Panc1 (cell line): ENCODE results near the gene RAPGEF1. TPM values are rescaled to one million over a fixed set of nuclear protein-coding genes. Genes with fewer than 3 reads are reported as not detected.

Source experiments
- ATAC-seq: fragments of 200-7000 bp; cut with Tn5 transposase; 2 replicates; pipeline ENCODE4 v1.9.1; 2020; ENCODE audit warnings: mild to moderate bottlenecking, moderate library complexity
- BruUV-seq: library from RNA; stranded (reverse); fragments of 400-500 nt; replicated peaks from 2 replicates; lab custom pipeline; 2021; lab: Mats Ljungman, UMichigan
- CTCF ChIA-PET: fragments of 300-600 bp; sonication (Branson Sonifier 250); formaldehyde crosslinking; loops from one replicate; lab custom pipeline; 2022; ENCODE audit warnings: antibody characterized with exemption; lab: Charles Lee
- POLR2A ChIA-PET: fragments of 300-600 bp; sonication (Branson Sonifier 250); formaldehyde crosslinking; loops from one replicate; lab custom pipeline; 2022; ENCODE audit warnings: antibody characterized with exemption; lab: Charles Lee
- DNase-seq: peaks from one replicate; pipeline ENCODE4 v3.0.0-alpha.2; 2010; ENCODE audit warnings: low read depth, low spot score
- H3K27ac ChIP-seq: 2 replicates; pipeline ENCODE4 v1.5.1; 2011; ENCODE audit warnings: mild to moderate bottlenecking, low read length, inconsistent platforms
- H3K27me3 ChIP-seq: fragments of 200-500 bp; sonication (Bioruptor generic); 2 replicates; pipeline ENCODE4 v1.6.0; 2014; ENCODE audit warnings: low read length, inconsistent platforms; ENCODE audit not compliant: control insufficient read depth, insufficient read depth
- H3K36me3 ChIP-seq: fragments of 200-500 bp; sonication (Bioruptor generic); 2 replicates; pipeline ENCODE4 v1.5.1; 2014; ENCODE audit warnings: inconsistent platforms, mild to moderate bottlenecking, low read length, moderate library complexity; ENCODE audit not compliant: control insufficient read depth, insufficient read depth
- H3K4me1 ChIP-seq: 2 replicates; pipeline ENCODE4 v1.5.1; 2011; ENCODE audit warnings: inconsistent platforms, mild to moderate bottlenecking, low read length, moderate library complexity; ENCODE audit not compliant: control insufficient read depth, insufficient read depth
- H3K4me3 ChIP-seq, 2 experiments: 2 replicates each; pipeline ENCODE4 v1.5.1; 2011 to 2012; ENCODE audit warnings: low read depth in 2 of 2, low read length in 2 of 2, mild to moderate bottlenecking in 2 of 2, inconsistent platforms in 1 of 2, moderate library complexity in 1 of 2
- H3K9me3 ChIP-seq: fragments of 200-500 bp; sonication (Bioruptor generic); 2 replicates; pipeline ENCODE4 v1.5.1; 2014; ENCODE audit warnings: low read depth, mild to moderate bottlenecking, inconsistent platforms, low read length, moderate library complexity; ENCODE audit not compliant: control insufficient read depth, insufficient read depth
- CTCF ChIP-seq: fragments of 450-650 bp; IDR thresholded peaks from 2 replicates; pipeline ENCODE4 v1.5.1; 2017; ENCODE audit warnings: mild to moderate bottlenecking
- POLR2AphosphoS5 ChIP-seq: IDR thresholded peaks from 2 replicates; pipeline ENCODE4 v1.6.1; 2012; ENCODE audit warnings: mild to moderate bottlenecking, low read depth, low read length, moderate library complexity
- REST ChIP-seq, 2 experiments: IDR thresholded peaks; 2 replicates each; pipeline ENCODE4 v1.6.1; 2011 to 2012; ENCODE audit warnings: low read depth in 2 of 2, control low read depth in 1 of 2, low read length in 1 of 2, mild to moderate bottlenecking in 1 of 2, moderate library complexity in 1 of 2; ENCODE audit not compliant: insufficient read depth in 1 of 2
- SIN3A ChIP-seq: IDR thresholded peaks from 2 replicates; pipeline ENCODE4 v1.6.1; 2012; ENCODE audit warnings: low read depth, mild to moderate bottlenecking, low read length, moderate library complexity, borderline replicate concordance; ENCODE audit not compliant: insufficient read depth
- TCF7L2 ChIP-seq: IDR thresholded peaks from 2 replicates; pipeline ENCODE4 v1.6.1; 2011; ENCODE audit warnings: mild to moderate bottlenecking, low read depth, low read length, inconsistent platforms
- in situ Hi-C: cut with HindIII; loops from 2 replicates; pipeline ENCODE4 v1.10.0; 2016; ENCODE audit warnings: low sequenced_read_pairs, low pct_unique_long_range_greater_than_20kb
- intact Hi-C: fragments of 100-400 bp; cut with micrococcal nuclease; formaldehyde crosslinking; loops from one replicate; pipeline ENCODE4 v1.10.0; 2022; ENCODE audit not compliant: unreplicated experiment
- total RNA-seq: library from RNA; stranded (reverse); gene quantifications from one replicate; pipeline ENCODE4 v1.2.1, GENCODE V29; 2021; ENCODE audit not compliant: unreplicated experiment

RAPGEF1 gene
- total RNA-seq, 1 experiment from 2014 or later: 86.8 TPM

GRCh38 chr9:131773911-131774379, 34.1 kb upstream of the RAPGEF1 start:
- Histone ChIP-seq H3K4me3 (no peak overlapping the region), H3K27ac (no peak overlapping the region), H3K4me1 (no peaks in the 10 kb centered on the region), H3K27me3 (no peaks in the 10 kb centered on the region), H3K9me3 (no peaks in the 10 kb centered on the region), H3K36me3 (no peaks in the 10 kb centered on the region)
- no TSS peak for BruUV-seq
- ATAC-seq: peak; percentile 70; the same call in 1 of the 2 replicates
- CTCF ChIA-PET: interaction anchor here (0.5 kb wide), 1 partner anchor 401 kb away, joined by 3 read pairs; no protein-coding TSS in a partner anchor
- in situ Hi-C loops: no loop called here
- intact Hi-C loops: no loop called here
- POLR2A ChIA-PET: no interaction called here
- DNase-seq: no peak
- TF ChIP-seq CTCF (no peak), REST (IDR thresholded peaks at IDR 0.05; ENCODE audit: insufficient read depth in 1 of 2, low read depth in 2 of 2, low read length in 1 of 2) (peak; percentile 95 to 96)

- H3K4me1 ChIP-seq: no peaks in the 10 kb centered on the region
- H3K4me3 ChIP-seq: no peak overlapping the region
- no peaks in the 10 kb centered on the region for H3K9me3 ChIP-seq
- ChIA-PET CTCF (no interaction called here), POLR2A (no interaction called here)
- in situ Hi-C loops (no loop called here), intact Hi-C loops (no loop called here)
- TF ChIP-seq SIN3A: no peak
- TF ChIP-seq REST (IDR thresholded peaks at IDR 0.05; ENCODE audit: insufficient read depth in 1 of 2, low read depth in 2 of 2, low read length in 1 of 2): no peak
- no peak for TF ChIP-seq TCF7L2
- no peak for TF ChIP-seq POLR2AphosphoS5
- TF ChIP-seq CTCF: no peak
- no peak for DNase-seq
- no peak for ATAC-seq
- no peak overlapping the region for H3K27ac ChIP-seq
- H3K27me3 ChIP-seq: no peaks in the 10 kb centered on the region
- no TSS peak for BruUV-seq
- no peaks in the 10 kb centered on the region for H3K36me3 ChIP-seq
Observed at GRCh38 chr9:131772940-131773339, 33.1 kb upstream of the RAPGEF1 start.
